CD4-positive, alpha-beta memory T cell (primary cell): Measurements from ENCODE around the gene SOX2. TPM values are rescaled to one million over a fixed set of nuclear protein-coding genes. Genes with fewer than 3 reads are reported as not detected.

ENCODE experiments used
- CTCF ChIA-PET: fragments of 350-600 bp; sonication (Branson Sonifier 250); formaldehyde crosslinking; loops from one replicate; lab custom pipeline; 2021; ENCODE audit warnings: inconsistent platforms; ENCODE audit not compliant: partially characterized antibody; lab: Charles Lee
- POLR2A ChIA-PET: fragments of 350-600 bp; sonication (Branson Sonifier 250); formaldehyde crosslinking; loops from one replicate; lab custom pipeline; 2021; ENCODE audit not compliant: partially characterized antibody; lab: Charles Lee
- DNase-seq, 5 donors: peaks; one replicate each; pipeline versions ENCODE4 v3.0.0 to v3.0.0-alpha.2; 2020 to 2022; ENCODE audit warnings: mixed read lengths in 1 of 5
- H3K27ac ChIP-seq: one replicate; pipeline ENCODE4 v1.7.0; 2013; ENCODE audit warnings: low read depth, low read length
- H3K27me3 ChIP-seq: 2 replicates; pipeline ENCODE4 v1.7.0; 2013; ENCODE audit warnings: mild to moderate bottlenecking, low read length, moderate library complexity; ENCODE audit not compliant: insufficient read depth
- H3K36me3 ChIP-seq: 2 replicates; pipeline ENCODE4 v1.7.0; 2013; ENCODE audit warnings: mild to moderate bottlenecking, low read length, moderate library complexity; ENCODE audit not compliant: insufficient read depth
- H3K4me1 ChIP-seq: 2 replicates; pipeline ENCODE4 v1.7.0; 2013; ENCODE audit warnings: mild to moderate bottlenecking, low read length, moderate library complexity; ENCODE audit not compliant: insufficient read depth
- H3K4me3 ChIP-seq, 2 donors: one replicate each; pipeline ENCODE4 v1.7.0; 2013; ENCODE audit warnings: low read length in 2 of 2, mild to moderate bottlenecking in 1 of 2
- H3K9me3 ChIP-seq, 2 donors: one replicate each; pipeline ENCODE4 v1.7.0; 2013; ENCODE audit warnings: low read length in 2 of 2, control low read depth in 1 of 2; ENCODE audit not compliant: control insufficient read depth in 1 of 2
- H3K27ac Mint-ChIP-seq, 7 donors: one replicate each; pipeline ENCODE4 v1.8.0; 2020 to 2021; ENCODE audit warnings: mixed read lengths in 7 of 7, mild to moderate bottlenecking in 6 of 7, inconsistent platforms in 3 of 7, moderate library complexity in 3 of 7
- H3K27me3 Mint-ChIP-seq, 2 donors: one replicate each; pipeline ENCODE4 v1.8.0; 2020 to 2021; ENCODE audit warnings: mixed read lengths in 2 of 2
- H3K36me3 Mint-ChIP-seq, 2 donors: one replicate each; pipeline ENCODE4 v1.8.0; 2020 to 2021; ENCODE audit warnings: mixed read lengths in 2 of 2, inconsistent platforms in 1 of 2, mild to moderate bottlenecking in 1 of 2
- H3K4me1 Mint-ChIP-seq, 4 donors: one replicate each; pipeline ENCODE4 v1.8.0; 2020 to 2021; ENCODE audit warnings: mixed read lengths in 4 of 4, mild to moderate bottlenecking in 1 of 4
- H3K4me3 Mint-ChIP-seq, 8 donors: one replicate each; pipeline ENCODE4 v1.8.0; 2020 to 2021; ENCODE audit warnings: mixed read lengths in 8 of 8, mild to moderate bottlenecking in 7 of 8, moderate library complexity in 6 of 8, inconsistent platforms in 3 of 8
- H3K9me3 Mint-ChIP-seq, 8 donors: one replicate each; pipeline ENCODE4 v1.8.0; 2020 to 2021; ENCODE audit warnings: mixed read lengths in 8 of 8, mild to moderate bottlenecking in 5 of 8, inconsistent platforms in 3 of 8, moderate library complexity in 1 of 8
- intact Hi-C: fragments of 100-400 bp; cut with micrococcal nuclease; formaldehyde crosslinking; loops from one replicate; pipeline ENCODE4 v1.15.1; 2023
- polyA plus RNA-seq, 2 donors: library from polyadenylated mRNA; unstranded; fragments of 300-500 nt; fragmentation: Illumina TruSeq; gene quantifications; one replicate each; pipeline ENCODE4 v1.2.3, GENCODE V29; 2021
- total RNA-seq, 2 experiments: library from RNA; stranded (reverse); gene quantifications; one replicate each; pipeline ENCODE4 v1.2.3, GENCODE V29; 2021

The SOX2 gene
- total RNA-seq (not detected), polyA plus RNA-seq (not detected)

GRCh38 chr3:181711325-181712135 is at the start of gene SOX2:
TSS of gene SOX2 (plus strand) at chr3:181711925. CDS start at chr3:181712361, 436 bp downstream.
- Histone ChIP-seq H3K4me1 (peaks cover 11% of the 10 kb centered on the region), H3K9me3 (no peaks in the 10 kb centered on the region), H3K4me3 (no peak within 1 kb of the TSS), H3K36me3 (no peaks in the 10 kb centered on the region), H3K27me3 (peaks cover 52% of the 10 kb centered on the region), H3K27ac (no peak within 1 kb of the TSS)
- Mint-ChIP-seq H3K9me3 (peaks cover 0 to 46% (median 24%) of the 10 kb centered on the region in 8 donors), H3K27ac (no peak within 1 kb of the TSS), H3K4me1 (peaks cover 5 to 12% (median 5%) of the 10 kb centered on the region in 4 donors), H3K27me3 (peaks cover 46 to 55% of the 10 kb centered on the region in 2 donors), H3K4me3 (peak within 1 kb of the TSS in 3 of 8 donors; percentile 7 to 48 (median 20)), H3K36me3 (no peaks in the 10 kb centered on the region)
- intact Hi-C loops, result no loop called here
- CTCF ChIA-PET, result interaction anchor here (0.9 to 1.8 kb wide), 2 partner anchors 10 to 972 kb away, joined by 3 to 10 read pairs; no protein-coding TSS in a partner anchor
- DNase-seq, result no peak
- POLR2A ChIA-PET, result no interaction called here

GRCh38 chr3:181683563-181683962 is 28.2 kb upstream of the SOX2 start:
- POLR2A ChIA-PET, result no interaction called here
- CTCF ChIA-PET, result no interaction called here
- no peak for DNase-seq
- no peaks in the 10 kb centered on the region for H3K27me3 ChIP-seq
- Mint-ChIP-seq H3K4me1 (no peaks in the 10 kb centered on the region), H3K27ac (no peak overlapping the region), H3K4me3 (no peak overlapping the region), H3K36me3 (no peaks in the 10 kb centered on the region), H3K9me3 (peaks cover 0 to 12% (median 3%) of the 10 kb centered on the region in 8 donors), H3K27me3 (peaks cover 0 to 8% of the 10 kb centered on the region in 2 donors)
- H3K9me3 ChIP-seq, result no peaks in the 10 kb centered on the region
- H3K27ac ChIP-seq, result no peak overlapping the region
- no peak overlapping the region for H3K4me3 ChIP-seq
- intact Hi-C loops, result no loop called here
- H3K36me3 ChIP-seq, result no peaks in the 10 kb centered on the region
- no peaks in the 10 kb centered on the region for H3K4me1 ChIP-seq

GRCh38 chr3:181687190-181687589 is 24.5 kb upstream of the SOX2 start:
- CTCF ChIA-PET, result no interaction called here
- Mint-ChIP-seq H3K27ac (no peak overlapping the region), H3K4me3 (no peak overlapping the region), H3K36me3 (no peaks in the 10 kb centered on the region), H3K9me3 (peaks cover 0 to 3% (median under 1%) of the 10 kb centered on the region in 8 donors), H3K4me1 (no peaks in the 10 kb centered on the region), H3K27me3 (peaks cover 4 to 8% of the 10 kb centered on the region in 2 donors)
- H3K36me3 ChIP-seq, result no peaks in the 10 kb centered on the region
- H3K4me1 ChIP-seq, result no peaks in the 10 kb centered on the region
- no peaks in the 10 kb centered on the region for H3K9me3 ChIP-seq
- H3K27ac ChIP-seq, result no peak overlapping the region
- intact Hi-C loops, result no loop called here
- DNase-seq, result no peak
- H3K4me3 ChIP-seq, result no peak overlapping the region
- no peaks in the 10 kb centered on the region for H3K27me3 ChIP-seq
- POLR2A ChIA-PET, result no interaction called here

GRCh38 chr3:181687731-181688130 is 24.0 kb upstream of the SOX2 start:
- POLR2A ChIA-PET, result no interaction called here
- no peak overlapping the region for H3K27ac Mint-ChIP-seq
- no peak overlapping the region for H3K4me3 ChIP-seq
- H3K27me3 ChIP-seq, result no peaks in the 10 kb centered on the region
- peaks cover 7% of the 10 kb centered on the region in 2 donors for H3K27me3 Mint-ChIP-seq
- H3K36me3 Mint-ChIP-seq, result no peaks in the 10 kb centered on the region
- CTCF ChIA-PET, result no interaction called here
- H3K4me1 ChIP-seq, result no peaks in the 10 kb centered on the region
- intact Hi-C loops, result no loop called here
- no peaks in the 10 kb centered on the region for H3K36me3 ChIP-seq
- H3K27ac ChIP-seq, result no peak overlapping the region
- no peaks in the 10 kb centered on the region for H3K4me1 Mint-ChIP-seq
- no peaks in the 10 kb centered on the region for H3K9me3 ChIP-seq
- peaks cover 0 to 3% (median under 1%) of the 10 kb centered on the region in 8 donors for H3K9me3 Mint-ChIP-seq
- no peak overlapping the region for H3K4me3 Mint-ChIP-seq
- no peak for DNase-seq

GRCh38 chr3:181689546-181689945 is 22.2 kb upstream of the SOX2 start:
- ChIA-PET CTCF (interaction anchor here (1.3 kb wide), 1 partner anchor 12 kb away, joined by 3 read pairs; no protein-coding TSS in a partner anchor), POLR2A (no interaction called here)
- no peak overlapping the region for H3K4me3 ChIP-seq
- no peak overlapping the region for H3K27ac Mint-ChIP-seq
- no peak overlapping the region for H3K4me3 Mint-ChIP-seq
- no peaks in the 10 kb centered on the region for H3K36me3 ChIP-seq
- H3K36me3 Mint-ChIP-seq, result no peaks in the 10 kb centered on the region
- H3K9me3 ChIP-seq, result no peaks in the 10 kb centered on the region
- H3K27me3 Mint-ChIP-seq, result peaks cover 7 to 8% of the 10 kb centered on the region in 2 donors
- H3K4me1 Mint-ChIP-seq, result no peaks in the 10 kb centered on the region
- peaks cover 1% of the 10 kb centered on the region for H3K27me3 ChIP-seq
- intact Hi-C loops, result no loop called here
- no peak for DNase-seq
- no peak overlapping the region for H3K27ac ChIP-seq
- peaks cover 0 to 3% (median 0%) of the 10 kb centered on the region in 8 donors for H3K9me3 Mint-ChIP-seq
- no peaks in the 10 kb centered on the region for H3K4me1 ChIP-seq

- Histone ChIP-seq H3K4me3 (no peak overlapping the region), H3K27me3 (peaks cover 8% of the 10 kb centered on the region), H3K4me1 (no peaks in the 10 kb centered on the region), H3K27ac (no peak overlapping the region), H3K36me3 (no peaks in the 10 kb centered on the region), H3K9me3 (no peaks in the 10 kb centered on the region)
- no peak overlapping the region for H3K4me3 Mint-ChIP-seq
- intact Hi-C loops, result no loop called here
- no peak for DNase-seq
- no peaks in the 10 kb centered on the region for H3K36me3 Mint-ChIP-seq
- ChIA-PET CTCF (interaction anchor here (1.3 kb wide), 1 partner anchor 11 kb away, joined by 3 read pairs; no protein-coding TSS in a partner anchor), POLR2A (no interaction called here)
- H3K27ac Mint-ChIP-seq, result no peak overlapping the region
- H3K27me3 Mint-ChIP-seq, result peaks cover 12 to 14% of the 10 kb centered on the region in 2 donors
- peaks cover 0 to 7% (median 0%) of the 10 kb centered on the region in 8 donors for H3K9me3 Mint-ChIP-seq
- peaks cover 0 to 3% (median under 1%) of the 10 kb centered on the region in 4 donors for H3K4me1 Mint-ChIP-seq
Observed at GRCh38 chr3:181690769-181691168, 21.0 kb upstream of the SOX2 start.

GRCh38 chr3:181691901-181692300 is 19.8 kb upstream of the SOX2 start:
- Mint-ChIP-seq H3K36me3 (no peaks in the 10 kb centered on the region), H3K4me1 (peaks cover 4 to 11% (median 8%) of the 10 kb centered on the region in 4 donors), H3K9me3 (peaks cover 0 to 8% (median 0%) of the 10 kb centered on the region in 8 donors), H3K27ac (no peak overlapping the region), H3K27me3 (peaks cover 20 to 22% of the 10 kb centered on the region in 2 donors), H3K4me3 (no peak overlapping the region)
- H3K4me1 ChIP-seq, result no peaks in the 10 kb centered on the region
- peaks cover 11% of the 10 kb centered on the region for H3K27me3 ChIP-seq
- no peaks in the 10 kb centered on the region for H3K9me3 ChIP-seq
- no peak overlapping the region for H3K4me3 ChIP-seq
- intact Hi-C loops, result no loop called here
- no peak for DNase-seq
- CTCF ChIA-PET, result no interaction called here
- no peak overlapping the region for H3K27ac ChIP-seq
- no peaks in the 10 kb centered on the region for H3K36me3 ChIP-seq
- POLR2A ChIA-PET, result no interaction called here
